Measurements from ENCODE around the gene PTPRM.

The PTPRM gene

DNA sequence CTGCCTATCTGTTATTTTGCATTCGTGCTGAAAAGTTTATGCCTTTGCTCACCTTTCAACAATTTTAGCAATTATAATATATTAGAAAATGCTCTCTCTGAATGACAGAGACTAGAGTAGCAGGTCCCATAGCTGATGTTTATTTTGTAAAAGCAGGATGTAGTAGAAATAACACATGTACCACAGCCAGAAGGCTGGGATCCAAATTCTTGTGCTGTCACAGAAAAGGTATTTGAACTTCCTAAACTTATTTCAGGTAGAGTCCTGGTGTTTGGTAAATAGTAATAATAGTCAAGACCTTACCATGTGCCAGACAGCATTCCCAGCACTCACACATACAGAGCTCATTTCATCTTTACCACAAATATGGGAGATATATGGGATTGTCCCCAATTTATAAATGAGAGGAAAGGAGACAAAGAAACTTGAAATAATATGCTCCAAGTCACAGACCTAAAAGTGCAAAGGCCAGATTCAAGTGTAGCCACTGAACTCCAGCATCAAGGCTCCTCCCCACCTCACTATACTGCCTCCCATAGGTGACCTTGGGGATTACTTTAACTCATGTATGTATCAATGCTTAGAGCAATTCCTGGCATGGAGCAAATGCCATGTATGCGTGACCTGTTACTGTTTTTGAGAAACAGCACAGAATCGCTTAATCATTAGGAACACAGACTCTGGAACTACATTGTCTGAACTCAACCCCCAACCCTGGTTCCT, 757.4 kb downstream of the PTPRM start:
- no peak for DNase-seq (ENCODE audit: low read depth in 2 of 2)

DNA sequence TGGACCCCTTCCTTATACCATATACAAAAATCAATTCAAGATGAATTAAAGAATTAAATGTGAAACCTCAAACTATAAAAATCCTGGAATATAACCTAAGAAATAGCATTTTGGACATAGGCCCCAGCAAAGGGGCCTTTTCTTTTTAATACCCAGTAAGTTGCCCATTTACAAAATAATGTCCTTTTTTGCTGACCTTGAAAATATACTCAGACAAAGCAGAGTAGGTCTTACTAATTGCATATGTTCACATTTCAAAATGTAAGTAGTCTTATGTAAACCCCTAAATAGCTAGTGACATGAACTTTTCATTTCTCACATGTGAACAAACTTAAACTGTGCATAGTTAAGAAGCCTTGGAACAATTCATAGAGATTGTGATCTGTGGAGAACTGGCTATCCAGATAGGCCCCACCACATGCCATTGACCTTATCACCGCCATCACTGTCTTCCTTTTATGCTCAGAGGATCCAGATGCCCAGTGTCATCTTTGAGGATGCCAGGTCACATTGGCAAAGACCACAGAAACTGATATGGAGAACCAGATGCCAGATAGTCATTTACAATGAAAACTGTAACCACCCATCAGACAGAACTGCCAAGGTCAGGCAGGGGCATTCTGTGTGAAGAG, 759.8 kb downstream of the PTPRM start:
- DNase-seq (ENCODE audit: low read depth in 2 of 2), result no peak

GRCh38 chr18:8328126-8328525, 761.0 kb downstream of the PTPRM start:
- no peak for DNase-seq (ENCODE audit: low read depth in 2 of 2)

GRCh38 chr18:8329186-8329771, 762.2 kb downstream of the PTPRM start:
- no peak for DNase-seq (ENCODE audit: low read depth in 2 of 2)

DNA sequence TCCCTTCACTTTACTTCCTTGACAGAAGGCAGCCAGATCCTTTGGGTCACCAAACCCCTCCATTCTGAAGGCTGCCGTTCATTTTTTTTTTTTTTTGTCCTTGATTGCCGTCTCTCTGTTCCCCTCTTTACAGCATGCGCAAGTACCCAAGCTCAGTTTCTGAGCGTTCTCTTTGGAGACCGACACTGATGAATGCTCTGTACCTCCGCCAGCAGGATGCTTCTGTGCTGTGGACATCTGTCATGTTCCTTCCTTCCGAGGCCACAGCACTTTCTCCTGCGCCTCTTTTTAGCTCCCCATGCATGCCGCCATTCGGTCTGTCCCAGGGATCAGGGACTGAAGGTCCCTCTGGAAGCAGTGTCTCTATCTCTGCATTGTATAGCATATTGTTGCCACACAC, 763.5 kb downstream of the PTPRM start:
- DNase-seq (ENCODE audit: low read depth in 2 of 2), result no peak

DNA sequence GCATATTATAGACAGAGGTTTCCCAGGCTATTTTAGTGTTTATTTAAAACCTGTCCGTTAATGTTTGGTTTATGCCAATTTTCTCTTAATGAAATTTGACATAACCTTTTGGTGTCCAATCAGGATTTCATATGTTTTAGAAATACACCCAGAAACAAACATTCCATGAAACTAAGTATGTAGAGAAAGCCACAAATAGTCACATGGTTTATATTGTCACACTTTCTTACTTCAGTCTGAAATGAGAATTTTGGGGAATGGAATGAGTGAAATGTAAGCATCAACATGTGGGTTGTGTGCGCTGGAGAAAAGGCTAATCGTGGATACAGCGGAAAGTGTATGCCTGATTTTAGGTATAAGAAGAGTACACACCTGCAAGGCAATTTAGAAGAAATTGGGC, 765.2 kb downstream of the PTPRM start:
- DNase-seq (ENCODE audit: low read depth in 2 of 2), result no peak

DNA sequence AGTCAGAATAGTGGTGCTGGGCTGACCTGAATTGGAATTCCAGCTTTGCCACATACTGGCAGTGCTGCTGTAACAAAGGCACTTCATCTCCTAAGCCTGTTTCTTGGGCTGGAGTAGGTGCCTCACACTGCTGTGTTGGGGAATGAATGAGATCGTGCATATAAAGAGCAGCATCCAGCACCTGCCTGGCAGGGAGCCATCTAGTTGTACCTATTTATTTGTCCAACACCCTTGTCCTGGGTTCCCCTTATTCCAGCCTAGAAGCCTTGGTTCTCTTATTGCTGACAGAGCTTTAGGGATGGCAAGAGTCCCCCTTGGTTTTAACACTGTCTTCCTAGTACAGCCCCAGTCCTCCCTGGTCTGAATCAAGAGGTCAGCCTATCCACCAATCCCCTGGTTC, 766.8 kb downstream of the PTPRM start:
- DNase-seq (ENCODE audit: low read depth in 2 of 2), result no peak

DNA sequence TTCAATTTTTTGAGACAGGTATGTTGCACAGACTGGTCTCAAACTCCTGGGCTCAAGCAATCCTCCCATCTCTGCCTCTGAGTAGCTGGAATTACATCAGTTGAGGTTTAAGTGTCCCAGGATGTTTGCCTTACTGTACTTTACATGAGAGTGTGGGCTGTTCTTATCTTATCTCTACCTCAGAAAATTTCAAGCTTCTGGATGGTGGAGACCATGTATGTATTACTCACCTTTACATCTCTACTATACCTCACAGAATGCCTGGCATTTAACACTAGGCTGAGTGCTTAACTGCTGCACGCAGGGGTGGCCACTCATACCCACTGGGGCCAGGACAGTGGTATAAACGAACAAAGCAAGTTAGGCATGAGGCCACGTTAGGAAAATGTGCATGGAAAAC, 770.1 kb downstream of the PTPRM start:
- no peak for DNase-seq (ENCODE audit: low read depth in 2 of 2)

DNA sequence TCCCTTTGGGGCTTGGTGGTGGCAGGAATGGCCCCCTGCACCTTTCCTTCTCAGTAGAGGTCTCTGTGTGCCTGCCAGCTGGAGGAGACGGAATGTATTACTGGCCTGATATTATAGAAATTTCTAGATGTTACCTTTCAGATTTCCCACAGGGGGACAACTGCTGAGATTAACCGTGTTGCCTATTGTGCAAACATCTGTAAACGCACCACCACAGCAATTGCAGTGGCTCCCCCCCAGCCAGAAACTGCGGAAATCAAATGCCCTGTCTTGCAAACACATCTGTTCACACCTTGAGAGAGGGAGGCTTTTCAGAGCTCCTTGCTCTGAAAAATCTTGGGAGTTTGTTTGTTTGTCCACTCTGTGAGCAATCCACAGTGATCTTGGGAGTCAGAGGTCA, 772.1 kb downstream of the PTPRM start:
- DNase-seq (ENCODE audit: low read depth in 2 of 2), result no peak

- no peak for DNase-seq (ENCODE audit: low read depth in 2 of 2)
These were observed 772.8 kb downstream of the PTPRM start for GRCh38 chr18:8339952-8340351.

GRCh38 chr18:8341481-8342230, 774.5 kb downstream of the PTPRM start:
- DNase-seq (ENCODE audit: low read depth in 2 of 2), result no peak

GRCh38 chr18:8348051-8348720, 781.1 kb downstream of the PTPRM start:
- no peak for DNase-seq (ENCODE audit: low read depth in 2 of 2)

- no peak for DNase-seq (ENCODE audit: low read depth in 2 of 2)
These were observed 782.6 kb downstream of the PTPRM start for GRCh38 chr18:8349608-8350323.

- DNase-seq (ENCODE audit: low read depth in 2 of 2), result no peak
These were observed 783.5 kb downstream of the PTPRM start for GRCh38 chr18:8350628-8351027.

- DNase-seq (ENCODE audit: low read depth in 2 of 2), result no peak
These were observed 784.0 kb downstream of the PTPRM start for GRCh38 chr18:8351161-8351560.

GRCh38 chr18:8354304-8354703, 787.2 kb downstream of the PTPRM start:
- DNase-seq (ENCODE audit: low read depth in 2 of 2), result no peak

DNA sequence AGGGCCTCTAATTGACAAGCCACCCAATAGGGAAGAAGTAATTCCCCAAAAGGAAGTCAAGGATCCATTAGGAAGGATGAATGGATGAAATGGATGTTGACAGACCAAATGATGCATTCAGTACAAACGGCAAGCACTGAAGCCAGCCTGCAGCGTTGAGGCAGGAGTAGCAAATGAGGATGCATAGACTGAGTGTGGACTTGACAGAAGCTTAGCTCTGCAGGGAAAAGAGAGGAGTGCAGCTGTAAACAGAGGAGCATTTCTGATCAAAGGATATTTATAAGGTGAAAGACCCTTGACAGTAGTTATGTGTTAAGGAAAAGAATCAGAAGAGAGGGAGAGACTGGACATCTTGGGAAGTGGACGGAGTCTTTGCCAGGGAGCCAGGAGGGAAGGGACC, 788.9 kb downstream of the PTPRM start:
- DNase-seq (ENCODE audit: low read depth in 2 of 2), result no peak

DNA sequence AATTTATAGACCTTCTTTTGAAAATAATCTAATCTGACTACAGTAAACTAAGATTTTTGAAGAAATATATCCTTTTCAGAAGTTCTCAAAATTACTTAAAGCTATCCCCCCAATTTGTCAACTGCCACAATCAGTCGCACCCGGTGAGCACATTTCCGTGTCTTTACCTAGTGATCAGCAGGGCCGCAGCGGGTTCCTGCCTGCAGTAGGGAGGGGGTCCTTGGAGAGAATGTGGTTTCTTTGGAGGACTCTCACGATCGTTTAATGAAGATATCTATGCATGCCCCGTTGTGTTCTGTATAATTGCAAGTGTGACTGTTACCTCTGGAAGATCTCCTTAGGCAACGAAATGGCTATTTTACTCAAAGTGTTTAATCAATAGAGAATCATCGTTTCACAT, 790.2 kb downstream of the PTPRM start:
- DNase-seq (ENCODE audit: low read depth in 2 of 2), result no peak

DNA sequence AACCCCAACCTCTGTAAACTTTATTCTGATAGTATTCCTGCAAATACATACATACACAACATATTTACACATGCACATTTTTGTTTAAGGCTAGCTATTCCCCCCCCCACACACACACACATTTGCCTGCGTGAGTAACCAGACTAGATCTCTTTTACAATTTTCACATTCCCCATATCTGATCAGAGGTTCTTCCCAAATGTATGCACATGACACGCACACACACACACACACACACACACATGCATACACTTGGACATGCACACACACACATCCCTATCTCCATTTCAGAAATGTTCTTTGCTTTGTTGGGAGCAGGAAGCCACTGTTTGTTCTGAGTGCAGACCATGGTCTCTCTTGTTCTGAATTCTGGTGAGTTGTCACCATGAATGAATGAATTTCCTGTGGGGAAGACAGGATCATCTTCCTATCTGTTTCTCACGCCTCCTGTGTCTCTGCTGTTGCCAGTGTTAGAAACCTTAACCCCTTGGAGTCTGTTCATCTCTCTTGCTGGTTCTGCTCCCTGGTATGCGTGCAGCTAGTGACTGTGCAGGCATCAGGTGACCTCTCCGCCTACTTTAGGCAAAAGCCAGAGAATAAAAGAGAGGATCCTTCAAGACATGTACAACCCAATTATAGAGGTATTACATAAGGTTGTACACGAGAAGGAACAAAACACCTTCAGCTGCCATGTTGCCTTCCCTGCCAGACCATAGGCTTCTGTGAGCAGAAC, 791.1 kb downstream of the PTPRM start:
- no peak for DNase-seq (ENCODE audit: low read depth in 2 of 2)

DNA sequence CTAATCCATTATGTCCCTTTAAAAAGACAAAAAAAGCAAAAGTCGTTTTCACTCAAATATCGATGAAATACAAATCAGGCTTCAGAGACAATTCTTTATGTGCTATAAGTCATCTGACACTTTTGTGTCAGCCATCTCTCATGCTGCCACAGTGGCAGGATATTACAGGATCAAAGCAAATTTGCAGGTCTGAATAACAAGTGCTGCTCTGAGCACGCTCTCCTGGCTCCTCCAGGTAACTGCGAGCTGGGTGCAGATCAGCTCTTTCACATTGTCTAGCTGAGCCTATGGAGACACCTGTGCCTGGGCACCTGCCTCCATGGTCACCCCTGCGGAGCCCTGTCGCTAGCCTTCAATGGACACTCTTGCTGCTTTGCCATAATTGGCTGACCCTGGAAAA, 792.0 kb downstream of the PTPRM start:
- DNase-seq (ENCODE audit: low read depth in 2 of 2), result no peak

GRCh38 chr18:8359481-8359880, 792.4 kb downstream of the PTPRM start:
- no peak for DNase-seq (ENCODE audit: low read depth in 2 of 2)

Measured in stimulated activated CD8-positive, alpha-beta memory T cell treated with anti-CD3 and anti-CD28 coated beads, Interleukin-15, amount 100 ng/mL, for 48 hours (primary cell).